NCI-H748 treated with DMSO at 0.1 percent for 48 hours (cell line): Measurements from ENCODE around the gene KANK3.
"Not testable (repeated sequence)": the region's sequence is repeated elsewhere in the genome, so short reads cannot be mapped to it uniquely, and the experiment has no call there.

Source experiments
- DNase-seq: peaks from one replicate; lab custom pipeline; 2025; lab: John Stamatoyannopoulos, UW

The KANK3 gene

DNA sequence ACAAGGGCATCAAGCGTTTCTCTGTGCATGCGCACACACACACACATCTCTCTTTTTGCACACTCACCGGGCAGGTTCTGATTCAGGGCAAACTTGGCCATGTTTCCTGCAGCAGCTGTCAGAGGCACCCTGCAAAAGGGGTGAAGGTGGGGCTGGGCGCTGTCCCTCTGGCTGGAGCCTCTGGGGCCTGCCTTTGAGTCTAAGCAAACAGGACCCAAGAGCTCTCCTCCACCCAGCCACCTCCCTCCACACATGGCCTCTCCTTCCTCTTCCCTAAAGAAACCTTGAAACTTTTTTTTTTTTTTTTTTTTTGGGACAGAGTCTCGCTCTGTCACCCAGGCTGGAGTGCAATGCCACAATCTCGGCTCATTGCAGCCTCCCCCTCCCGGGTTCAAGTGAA, 5.3 kb downstream of the KANK3 start:
- DNase-seq, result no peak

DNA sequence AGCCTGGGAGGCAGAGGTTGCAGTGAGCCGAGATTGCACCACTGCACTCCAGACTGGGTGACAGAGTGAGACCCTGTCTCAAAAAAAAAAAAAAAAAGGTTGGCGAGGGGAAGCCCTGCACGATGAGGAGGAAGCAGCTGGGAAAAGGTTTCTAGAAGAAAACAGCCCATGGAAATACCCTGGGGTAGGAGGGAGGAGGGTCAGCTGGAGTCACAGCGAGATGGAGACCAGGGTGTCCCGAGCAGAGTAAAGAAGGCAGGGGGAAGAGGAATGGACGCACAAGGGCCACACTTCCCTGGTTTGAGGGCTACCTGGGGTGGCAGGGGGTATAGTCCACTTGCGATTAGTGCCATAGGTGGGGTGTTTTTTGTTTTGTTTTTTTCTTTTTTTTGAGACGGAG, 6.4 kb downstream of the KANK3 start:
- no peak for DNase-seq

- no peak for DNase-seq
Observed at GRCh38 chr19:8336072-8336569, 6.9 kb downstream of the KANK3 start.

- no peak for DNase-seq
Observed at GRCh38 chr19:8335343-8336071, 7.6 kb downstream of the KANK3 start.

DNA sequence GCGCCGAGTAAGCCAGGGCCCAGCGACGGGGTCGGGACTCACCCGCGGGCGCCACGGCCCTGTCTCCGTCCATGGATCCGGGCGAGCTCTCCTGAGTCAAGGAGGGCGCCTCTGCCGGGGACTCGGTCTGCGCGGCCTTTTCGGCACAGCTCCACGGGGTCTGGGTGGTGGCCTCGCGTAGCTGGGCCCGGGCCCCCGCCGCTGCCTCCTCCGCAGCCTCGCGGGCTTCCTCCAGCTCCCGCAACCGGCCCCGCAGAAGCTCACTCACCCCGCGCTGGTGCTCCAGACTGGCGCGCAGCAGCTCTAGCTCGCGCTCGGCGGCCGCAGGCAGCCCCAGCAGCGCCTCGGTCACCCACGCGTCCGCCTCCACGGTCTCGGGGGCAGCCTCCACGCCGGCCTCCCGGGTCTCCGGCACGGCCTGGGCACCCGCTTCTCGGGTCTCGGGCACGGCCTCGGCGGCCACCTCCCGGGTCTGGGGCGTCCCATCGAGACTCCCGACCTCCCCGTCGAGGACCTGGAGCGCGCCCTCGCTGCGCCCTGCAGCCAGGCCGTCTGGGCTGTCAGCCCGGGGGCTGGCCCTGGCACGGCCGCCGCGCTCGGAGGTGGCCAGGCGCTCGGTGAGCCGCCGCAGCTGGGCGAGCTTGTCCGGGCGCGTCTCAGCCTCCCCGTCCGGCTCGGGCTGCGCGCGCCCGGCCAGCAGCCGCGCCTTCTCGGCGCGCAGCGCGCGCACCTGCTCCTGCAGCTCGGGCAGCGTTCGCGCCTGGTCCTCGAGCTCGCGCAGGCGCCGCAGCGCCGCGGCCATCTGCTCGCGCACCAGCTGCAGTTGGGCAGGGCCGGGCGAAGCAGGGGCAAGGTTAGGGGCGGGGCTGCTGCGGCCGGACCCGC, 8.4 kb downstream of the KANK3 start:
- DNase-seq, result peak; percentile 17

DNA sequence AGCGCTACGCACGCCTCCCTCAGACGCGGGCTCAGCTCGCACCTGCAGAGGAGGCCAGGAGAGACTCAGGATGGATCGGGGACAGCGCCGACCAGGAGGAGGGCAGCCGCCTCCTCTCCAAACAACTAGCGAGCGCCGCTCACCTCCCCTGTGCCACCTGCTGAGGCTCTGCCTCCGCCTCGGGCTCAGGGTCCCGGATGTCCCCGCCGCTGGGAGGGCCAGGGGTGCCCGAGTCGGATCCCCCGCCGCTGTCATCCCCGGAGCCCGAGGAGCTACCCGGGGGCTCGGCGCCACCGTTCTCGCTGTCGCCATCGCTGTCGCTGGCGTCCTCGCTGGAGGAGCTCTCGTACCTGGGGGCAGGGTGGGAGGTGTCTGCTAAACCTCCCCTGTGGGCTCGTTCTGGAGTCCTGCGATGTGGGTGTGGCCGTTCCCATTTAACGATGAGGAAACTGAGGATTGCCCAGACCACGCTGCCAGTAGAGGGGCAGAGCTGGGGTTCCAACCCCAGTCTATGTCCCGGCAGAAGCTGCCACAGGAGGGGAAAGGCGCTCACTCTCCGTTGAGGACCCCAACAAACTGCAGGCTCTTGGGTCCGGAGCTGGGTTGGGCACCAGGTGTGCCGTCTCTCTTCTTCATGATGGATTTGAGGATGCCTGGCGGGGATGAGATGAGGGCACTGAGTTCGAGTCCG, 9.2 kb downstream of the KANK3 start:
- no peak for DNase-seq

DNA sequence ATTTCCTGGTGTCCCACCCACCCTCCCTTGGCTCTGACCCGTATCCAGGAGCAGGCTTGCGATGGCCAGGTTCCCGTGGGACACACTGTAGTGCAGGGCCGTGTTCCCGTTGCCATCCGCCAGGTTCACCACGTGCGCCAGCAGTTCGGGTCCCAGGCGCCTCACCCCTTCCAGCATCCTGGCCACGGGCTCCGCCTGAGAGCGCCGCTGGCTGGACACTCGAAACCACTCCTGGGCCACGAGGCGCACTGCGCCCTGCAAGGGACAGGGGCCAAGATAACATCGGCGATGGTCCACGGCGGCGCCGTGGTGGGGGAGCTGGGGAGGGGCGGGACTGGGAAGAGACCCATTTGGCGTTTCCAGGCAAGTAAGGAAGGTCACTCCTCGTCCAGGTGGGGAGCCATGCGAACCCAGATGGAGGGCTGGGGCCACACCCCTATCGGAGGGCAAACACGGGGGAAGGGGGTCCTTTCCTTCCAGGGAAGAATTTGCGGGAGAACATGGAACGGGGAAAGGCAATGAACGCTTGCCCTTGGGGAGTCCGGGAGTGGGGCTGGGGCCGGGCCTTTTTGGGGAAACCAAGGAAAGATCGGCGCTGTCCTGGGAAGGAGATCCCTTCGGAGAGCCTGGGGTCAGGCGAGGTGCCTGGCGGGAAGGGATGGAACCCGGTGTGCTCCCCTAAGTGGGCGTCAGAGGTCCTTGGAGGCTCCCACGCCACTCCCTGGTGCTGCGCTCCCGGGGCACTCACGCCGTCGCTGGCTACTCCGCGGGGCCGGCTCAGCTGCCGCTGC, 9.9 kb downstream of the KANK3 start:
- DNase-seq, result no peak

DNA sequence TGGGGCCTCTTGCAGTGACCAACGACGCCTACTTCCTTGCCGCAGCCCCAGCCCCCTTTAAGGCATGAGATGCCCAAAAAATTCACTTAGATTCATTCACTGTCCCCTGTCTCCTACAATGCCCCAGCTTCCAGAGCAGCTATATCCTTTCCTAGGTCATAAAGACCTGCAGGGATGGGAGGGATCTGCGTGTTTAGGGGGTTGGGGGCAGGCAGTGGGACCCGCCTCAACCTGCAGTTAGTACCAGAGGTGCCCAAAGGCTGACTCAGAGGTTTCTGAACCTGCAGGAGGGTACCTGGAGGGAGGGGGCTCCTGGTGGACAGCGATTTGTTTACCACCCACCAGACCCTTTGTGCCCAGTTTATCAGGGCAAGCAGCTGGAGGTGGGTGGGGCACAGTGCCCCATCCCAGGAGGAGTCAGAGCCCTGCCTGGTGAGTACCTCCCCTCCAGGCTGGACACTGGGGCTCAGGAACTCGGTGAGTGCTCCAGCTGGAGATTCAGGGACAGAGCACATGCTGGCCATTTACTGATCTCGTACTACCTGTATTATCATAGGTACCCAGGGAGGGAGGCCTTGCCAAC, 11.7 kb downstream of the KANK3 start:
- no peak for DNase-seq

GRCh38 chr19:8329996-8330395, 13.1 kb downstream of the KANK3 start:
- DNase-seq, result no peak

- no peak for DNase-seq
Observed at GRCh38 chr19:8325454-8325853, 17.6 kb downstream of the KANK3 start.

DNA sequence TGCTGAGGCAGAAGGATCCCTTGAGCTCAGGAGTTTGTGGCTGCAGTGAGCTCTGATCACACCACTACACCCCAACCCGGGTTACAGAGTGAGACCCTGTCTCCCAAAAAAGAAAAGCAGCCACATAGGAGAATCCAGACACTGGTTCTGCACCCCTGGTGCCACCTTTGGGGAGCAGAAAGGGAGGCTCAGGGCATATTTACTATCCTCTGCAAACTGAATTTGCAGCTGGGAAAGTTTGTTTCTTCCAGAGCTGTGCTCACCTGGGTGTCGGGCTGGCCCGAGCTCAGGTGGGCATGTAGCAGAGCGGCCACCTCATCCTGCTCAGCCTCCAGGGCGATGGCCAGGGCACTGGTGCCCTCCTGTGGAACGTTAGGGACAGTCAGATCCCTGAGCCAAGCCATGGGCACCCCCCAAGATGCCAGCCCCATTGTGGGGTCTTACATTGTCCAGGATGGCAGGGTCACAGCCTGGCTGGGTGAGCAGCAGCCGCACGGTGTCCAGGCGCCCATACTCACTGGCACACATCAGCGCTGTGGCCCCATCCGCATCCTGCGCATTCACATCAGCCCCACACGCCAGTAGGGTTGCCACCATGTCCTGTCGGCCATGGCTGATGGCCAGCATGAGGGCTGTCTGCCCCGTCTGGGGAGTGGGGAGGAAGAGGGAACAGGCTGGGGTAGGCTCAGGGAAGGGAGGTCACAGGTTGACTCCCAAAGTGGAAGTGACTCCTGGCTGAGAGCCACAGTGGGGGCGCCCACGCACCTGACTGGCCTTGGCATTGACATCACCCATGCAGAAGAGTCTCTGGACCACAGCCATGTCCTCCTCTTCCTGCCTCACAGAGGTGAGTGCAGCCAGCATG, 18.6 kb downstream of the KANK3 start:
- DNase-seq, result no peak

DNA sequence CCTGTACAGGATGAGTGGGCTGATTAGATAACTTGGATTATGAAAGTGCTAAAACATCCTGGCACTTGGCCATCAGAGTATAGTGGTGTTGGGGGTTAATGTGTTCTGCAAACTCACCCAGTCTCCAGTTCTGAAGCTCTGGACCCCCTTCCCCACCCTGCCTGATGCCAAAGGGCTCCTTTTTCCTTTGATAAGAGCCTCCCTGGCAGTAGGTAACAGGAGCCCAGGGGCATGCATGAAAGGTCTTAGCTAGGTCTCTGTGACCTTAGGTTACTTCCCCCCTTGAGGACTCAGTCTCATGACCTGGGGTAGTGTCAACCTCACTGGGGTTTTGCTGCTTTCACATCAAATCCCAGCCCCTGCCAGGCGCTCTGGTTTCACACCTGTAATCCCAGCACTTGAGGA, 19.3 kb downstream of the KANK3 start:
- DNase-seq, result no peak

DNA sequence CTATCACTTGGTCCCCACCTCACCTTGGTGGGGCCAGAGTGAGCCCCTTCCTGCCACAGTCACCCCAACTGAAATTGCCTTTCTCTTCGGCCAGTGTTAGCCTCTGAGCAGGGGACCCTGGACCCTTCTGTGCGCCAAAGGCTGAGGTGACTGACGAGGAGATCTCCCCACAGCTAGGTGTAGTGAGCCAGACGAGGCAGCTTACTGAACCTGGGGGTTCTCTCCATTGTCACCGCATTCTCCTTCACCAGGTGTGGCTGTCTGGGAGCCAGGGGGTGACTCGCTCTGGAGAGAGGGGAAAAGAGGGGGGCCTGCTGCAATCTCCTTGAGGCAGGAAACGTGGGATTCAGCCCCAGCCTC, 20.4 kb downstream of the KANK3 start:
- no peak for DNase-seq

DNA sequence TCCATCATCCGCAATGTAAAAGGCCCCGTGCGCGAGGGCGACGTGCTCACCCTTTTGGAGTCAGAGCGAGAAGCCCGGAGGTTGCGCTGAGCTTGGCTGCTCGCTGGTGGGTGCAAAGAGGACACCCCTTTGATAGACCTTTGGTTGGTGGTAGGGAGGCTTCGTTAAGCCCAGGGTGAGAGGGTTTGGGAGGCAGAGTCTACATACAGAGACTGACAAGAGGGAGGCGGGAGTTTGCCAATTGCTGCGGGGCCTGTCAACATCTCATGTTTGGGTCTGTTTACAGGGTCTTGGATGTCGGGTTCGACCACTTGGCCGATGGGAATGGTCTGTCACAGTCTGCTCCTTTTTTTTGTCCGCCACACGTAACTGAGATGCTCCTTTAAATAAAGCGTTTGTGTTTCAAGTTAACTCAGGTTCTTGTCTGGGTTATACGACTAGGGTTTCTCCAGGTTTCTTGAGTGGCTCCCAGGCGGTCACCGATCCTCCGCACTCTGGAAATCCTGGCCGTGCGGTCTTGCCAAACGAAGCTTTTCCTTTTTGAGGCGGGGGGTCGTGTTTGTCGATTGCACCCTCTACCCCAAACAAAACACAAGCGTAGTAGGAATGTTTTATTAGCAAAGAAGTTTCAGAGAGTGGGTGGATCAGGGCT, 20.9 kb downstream of the KANK3 start:
- no peak for DNase-seq

DNA sequence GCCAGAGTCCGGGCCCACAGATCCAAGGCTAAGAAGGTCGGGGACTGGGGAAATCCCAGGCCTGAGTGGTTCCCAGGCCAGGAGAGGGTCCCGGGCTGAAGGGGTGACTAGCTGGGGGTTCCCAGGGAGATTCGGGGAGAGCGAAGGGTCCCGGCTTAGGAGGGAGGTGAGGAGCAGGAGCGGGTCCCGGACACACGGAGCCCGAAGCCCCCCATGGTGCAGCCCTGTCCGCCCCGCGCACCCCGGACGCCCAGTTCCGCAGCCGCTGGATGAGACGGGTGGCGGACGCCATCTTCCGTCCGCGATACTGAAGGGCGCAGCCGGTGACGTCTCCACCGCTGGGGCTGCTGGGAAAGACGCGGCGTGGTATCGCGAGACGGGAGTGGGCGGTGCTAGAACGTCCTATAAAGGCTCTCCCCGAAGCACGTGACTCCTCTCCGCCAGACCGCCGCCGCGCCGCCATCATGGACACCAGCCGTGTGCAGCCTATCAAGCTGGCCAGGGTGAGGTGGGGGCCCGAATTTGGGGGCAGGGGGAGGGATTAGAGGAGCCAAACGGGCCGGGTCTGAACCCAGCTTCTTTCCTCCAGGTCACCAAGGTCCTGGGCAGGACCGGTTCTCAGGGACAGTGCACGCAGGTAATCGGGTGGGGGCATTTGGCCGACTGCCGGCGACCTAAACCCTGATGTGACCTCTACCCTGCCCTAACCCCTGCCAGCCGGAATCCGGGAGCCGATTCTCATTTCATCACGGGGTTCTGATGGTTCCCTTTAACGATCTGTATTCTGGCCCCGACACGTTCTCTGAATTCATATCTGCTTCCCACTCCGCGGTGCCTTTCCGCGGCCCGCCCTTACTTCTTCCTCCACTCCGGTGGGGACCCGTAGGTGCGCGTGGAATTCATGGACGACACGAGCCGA, 21.7 kb downstream of the KANK3 start, which contains the start of the genes NDUFA7 and RPS28:
Gene NDUFA7, minus strand, starts transcription at position 309 of the 919 bp plus-strand sequence. Its CDS starts 17 bp downstream, at position 292.
Gene RPS28, plus strand, starts transcription at position 430 of the 919 bp plus-strand sequence. Its CDS starts 35 bp downstream, at position 465.
- DNase-seq, result peak; percentile 80

DNA sequence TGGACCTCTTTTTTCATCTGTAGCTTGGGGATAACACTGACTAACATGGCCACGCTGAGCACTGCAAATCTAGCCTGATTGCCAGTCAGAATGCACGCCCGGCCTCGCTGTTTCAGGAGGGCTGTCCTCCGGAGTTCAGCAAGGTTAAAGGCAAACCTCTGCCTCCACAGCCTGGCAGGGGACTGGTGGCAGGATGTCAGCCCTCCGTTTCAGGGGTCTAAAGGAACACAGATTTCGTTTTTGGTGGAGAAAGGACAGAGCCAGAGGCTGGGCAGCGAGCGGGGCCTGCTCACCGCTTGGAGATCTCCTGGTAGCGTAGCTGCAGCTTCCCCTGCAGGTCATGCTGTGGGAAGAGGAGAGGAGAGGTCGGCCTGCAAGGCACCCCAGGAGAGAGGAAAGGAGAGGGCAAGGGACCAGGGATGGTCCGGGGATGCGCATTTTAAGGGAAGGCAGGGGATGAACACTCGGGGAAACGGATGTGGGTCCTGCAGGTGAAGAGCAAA, 22.4 kb downstream of the KANK3 start:
- no peak for DNase-seq

DNA sequence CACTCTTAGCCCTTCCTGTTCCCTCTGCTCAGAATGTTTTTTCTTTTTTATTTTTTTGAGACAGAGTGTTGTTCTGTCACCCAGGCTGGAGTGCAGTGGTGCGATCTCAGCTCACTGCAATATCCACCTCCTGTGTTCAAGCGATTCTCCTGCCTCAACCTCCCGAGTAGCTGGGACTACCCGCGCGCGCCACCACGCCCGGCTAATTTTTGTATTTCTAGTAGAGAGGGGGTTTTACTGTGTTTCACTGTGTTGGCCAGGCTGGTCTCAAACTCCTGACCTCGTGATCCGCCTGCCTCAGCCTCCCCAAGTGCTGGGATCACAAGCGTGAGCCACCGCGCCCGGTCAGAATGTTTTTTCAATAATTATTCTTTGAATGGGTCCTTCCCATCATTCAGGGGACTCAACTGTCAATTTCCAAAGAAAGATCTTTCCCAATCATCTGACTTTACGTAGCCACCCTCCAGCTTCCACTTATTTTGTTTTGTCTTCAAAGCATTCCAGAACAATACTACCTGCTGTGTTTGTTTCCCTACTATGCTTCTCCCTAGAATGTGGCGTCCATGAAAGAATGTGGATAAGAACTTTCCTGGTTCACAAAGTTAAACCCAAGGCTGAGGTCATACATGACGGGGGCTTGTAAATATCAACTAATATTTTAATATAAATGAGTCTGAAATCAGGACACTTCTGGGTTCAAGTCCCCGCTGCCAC, 23.1 kb downstream of the KANK3 start:
- DNase-seq, result no peak

DNA sequence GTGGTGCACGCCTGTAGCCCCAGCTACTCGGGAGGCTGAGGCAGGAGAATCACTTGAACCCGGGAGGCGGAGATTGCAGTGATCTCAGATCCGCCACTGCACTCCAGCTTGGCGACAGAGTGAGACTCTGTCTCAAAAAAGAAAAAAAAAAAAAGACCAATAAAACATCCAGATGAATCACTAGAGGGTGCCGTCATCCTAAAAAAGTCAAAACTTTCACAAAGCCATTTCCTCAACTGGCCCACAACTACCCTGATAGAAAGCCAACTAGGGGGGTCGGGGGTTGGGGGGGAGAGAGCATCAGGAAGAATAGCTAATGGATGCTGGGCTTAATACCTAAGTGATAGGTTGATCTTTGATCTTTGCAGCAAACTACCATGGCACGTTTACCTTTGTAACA, 24.2 kb downstream of the KANK3 start:
- not testable (repeated sequence) for DNase-seq
